GM18519 (cell line): ENCODE results near the gene ARVCF.

ENCODE experiments used
- ATAC-seq: cut with Tn5 transposase; IDR thresholded peaks from one replicate; pipeline ENCODE4 v1.9.1; 2021; ENCODE audit warnings: mild to moderate bottlenecking, moderate library complexity; ENCODE audit not compliant: unreplicated experiment, low FRiP score

The ARVCF gene

DNA sequence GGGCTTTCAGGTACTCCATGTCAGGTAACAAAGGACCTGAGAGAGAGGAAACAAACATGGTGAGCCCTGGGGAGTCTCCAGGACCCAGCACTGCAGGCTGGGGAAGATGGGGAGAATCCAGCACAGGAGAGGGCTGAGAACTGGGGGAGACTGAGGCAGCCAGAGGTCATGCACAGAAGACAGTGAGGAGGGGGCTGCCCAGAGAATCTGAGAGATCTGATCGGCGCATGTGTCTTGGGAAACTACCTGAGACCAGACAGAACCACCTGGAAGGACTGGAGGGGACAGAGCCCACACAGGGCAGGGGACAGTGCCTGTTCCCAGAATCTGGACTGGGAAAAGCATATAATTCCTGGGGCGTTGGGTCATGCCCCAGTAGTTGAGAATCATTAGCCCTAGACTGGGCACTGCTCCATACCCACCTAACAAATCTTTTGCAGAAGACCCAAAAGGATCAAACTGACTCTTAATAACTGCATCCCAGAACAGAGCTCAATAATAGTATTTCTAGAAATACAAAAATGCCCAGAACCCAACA lies 95.0 kb downstream of the ARVCF start:
- no peak for ATAC-seq
